Measurements from ENCODE around the gene ARL10.
"Not testable (repeated sequence)": the region's sequence is repeated elsewhere in the genome, so short reads cannot be mapped to it uniquely, and the experiment has no call there.

ARL10 gene

GRCh38 chr5:176389135-176390123, 24.1 kb downstream of the ARL10 start:
- DNase-seq: no peak

GRCh38 chr5:176391479-176391878, 26.2 kb downstream of the ARL10 start:
- no peak for DNase-seq

GRCh38 chr5:176391999-176392398, 26.7 kb downstream of the ARL10 start:
- DNase-seq: no peak

GRCh38 chr5:176392526-176392925, 27.2 kb downstream of the ARL10 start:
- DNase-seq: no peak

- no peak for DNase-seq
Measured at GRCh38 chr5:176394096-176394495, 28.8 kb downstream of the ARL10 start.

- DNase-seq: no peak
Measured at GRCh38 chr5:176394881-176395675, 29.8 kb downstream of the ARL10 start.

- no peak for DNase-seq
Measured at GRCh38 chr5:176396330-176396729, 31.0 kb downstream of the ARL10 start.

- no peak for DNase-seq
Measured at GRCh38 chr5:176397736-176398420, 32.6 kb downstream of the ARL10 start.

GRCh38 chr5:176400382-176401156, 35.3 kb downstream of the ARL10 start:
- DNase-seq: no peak

- DNase-seq: no peak
Measured at GRCh38 chr5:176401281-176402205, 36.3 kb downstream of the ARL10 start.

- DNase-seq: no peak
Measured at GRCh38 chr5:176405656-176406435, 40.6 kb downstream of the ARL10 start.

GRCh38 chr5:176406436-176407052, 41.3 kb downstream of the ARL10 start:
- no peak for DNase-seq

GRCh38 chr5:176407456-176408251, 42.4 kb downstream of the ARL10 start:
- no peak for DNase-seq

GRCh38 chr5:176408252-176408573, 42.9 kb downstream of the ARL10 start:
- DNase-seq: not testable (repeated sequence)

- DNase-seq: no peak
Measured at GRCh38 chr5:176408590-176408989, 43.3 kb downstream of the ARL10 start.

- DNase-seq: no peak
Measured at GRCh38 chr5:176409765-176410164, 44.5 kb downstream of the ARL10 start.

- DNase-seq: no peak
Measured at GRCh38 chr5:176410486-176411180, 45.3 kb downstream of the ARL10 start.

- DNase-seq: no peak
Measured at GRCh38 chr5:176412517-176413254, 47.4 kb downstream of the ARL10 start.

All from EL (cell line).